Thymus (tissue), 11 donors: ENCODE data around the gene ERICH4. TPM values are rescaled to one million over a fixed set of nuclear protein-coding genes. Genes with fewer than 3 reads are reported as not detected.
"Not testable (repeated sequence)": the region's sequence is repeated elsewhere in the genome, so short reads cannot be mapped to it uniquely, and the experiment has no call there.

Experiments used
- DNase-seq, 9 donors: peaks; one replicate each; pipeline ENCODE4 v3.0.0-alpha.2; 2013; ENCODE audit warnings: low spot score in 9 of 9, low read depth in 6 of 9, missing footprints in 1 of 9
- H3K27ac ChIP-seq, 2 donors: one replicate each; pipeline ENCODE4 v1.5.1; 2013; ENCODE audit warnings: control low read depth in 1 of 2, low read depth in 1 of 2, low read length in 1 of 2, mild to moderate bottlenecking in 1 of 2, moderate library complexity in 1 of 2
- H3K27me3 ChIP-seq, 2 donors: one replicate each; pipeline ENCODE4 v1.5.1; 2013; ENCODE audit warnings: low read length in 1 of 2; ENCODE audit not compliant: control insufficient read depth in 2 of 2, insufficient read depth in 1 of 2
- H3K36me3 ChIP-seq, 2 donors: one replicate each; pipeline ENCODE4 v1.5.1; 2013; ENCODE audit warnings: low read length in 1 of 2, mild to moderate bottlenecking in 1 of 2, moderate library complexity in 1 of 2; ENCODE audit not compliant: control insufficient read depth in 2 of 2, insufficient read depth in 2 of 2
- H3K4me1 ChIP-seq, 2 donors: one replicate each; pipeline ENCODE4 v1.5.1; 2013; ENCODE audit warnings: low read length in 2 of 2; ENCODE audit not compliant: control insufficient read depth in 2 of 2, insufficient read depth in 2 of 2
- H3K4me3 ChIP-seq, 2 donors: one replicate each; pipeline ENCODE4 v1.5.1; 2013; ENCODE audit warnings: low read length in 2 of 2, control low read depth in 1 of 2, mild to moderate bottlenecking in 1 of 2
- H3K9me3 ChIP-seq, 2 donors: one replicate each; pipeline ENCODE4 v1.5.1; 2013; ENCODE audit warnings: low read length in 1 of 2, mild to moderate bottlenecking in 1 of 2; ENCODE audit not compliant: control insufficient read depth in 2 of 2, insufficient read depth in 1 of 2
- WGBS: extraction: QIAGEN DNeasy Blood & Tissue Kit; methylation state at CpG from one replicate; pipeline ENCODE4 v1.1.7; 2013; 5-methylcytosine and 5-hydroxymethylcytosine counted together
- polyA plus RNA-seq: library from polyadenylated mRNA; stranded (reverse); fragments of 200-250 nt; gene quantifications from one replicate; pipeline ENCODE4 v1.2.3, GENCODE V29; 2013
- total RNA-seq: library from RNA; stranded (reverse); fragments of 120-200 nt; gene quantifications from one replicate; pipeline ENCODE4 v1.2.4, GENCODE V29; 2013
- donor health status: healthy.

Gene ERICH4
- total and polyA plus RNA-seq, 2 donors: 0.05 TPM; not detected in 1

GRCh38 chr19:41402010-41402409, 40.9 kb upstream of the ERICH4 start:
- Histone ChIP-seq H3K9me3 (no peaks in the 10 kb centered on the region), H3K27ac (no peak overlapping the region), H3K27me3 (no peaks in the 10 kb centered on the region), H3K4me3 (no peak overlapping the region), H3K4me1 (peaks cover 10 to 11% of the 10 kb centered on the region in 2 donors), H3K36me3 (peaks cover 0 to 15% of the 10 kb centered on the region in 2 donors)
- DNase-seq: no peak
- 99% methylated on average over 3 of the region's 3 CpGs for WGBS

- DNase-seq: no peak
- Histone ChIP-seq H3K9me3 (no peaks in the 10 kb centered on the region), H3K4me1 (peaks cover 7% of the 10 kb centered on the region in 2 donors), H3K27me3 (no peaks in the 10 kb centered on the region), H3K4me3 (no peak overlapping the region), H3K36me3 (peaks cover 0 to 19% of the 10 kb centered on the region in 2 donors), H3K27ac (no peak overlapping the region)
- 66% methylated on average over 12 of the region's 12 CpGs for WGBS
Observed at GRCh38 chr19:41403181-41403970, 39.6 kb upstream of the ERICH4 start.

GRCh38 chr19:41405776-41406175, 37.2 kb upstream of the ERICH4 start:
- no peak for DNase-seq
- Histone ChIP-seq H3K9me3 (no peaks in the 10 kb centered on the region), H3K36me3 (peaks cover 0 to 22% of the 10 kb centered on the region in 2 donors), H3K27me3 (no peaks in the 10 kb centered on the region), H3K4me1 (no peaks in the 10 kb centered on the region), H3K27ac (no peak overlapping the region), H3K4me3 (no peak overlapping the region)
- whole genome bisulfite sequencing: 91% methylated on average over 6 of the region's 6 CpGs

GRCh38 chr19:41407271-41407670, 35.7 kb upstream of the ERICH4 start:
- Histone ChIP-seq H3K4me1 (no peaks in the 10 kb centered on the region), H3K27ac (no peak overlapping the region)
- WGBS: 90% methylated on average over 4 of the region's 4 CpGs

GRCh38 chr19:41408256-41408655, 34.7 kb upstream of the ERICH4 start:
- H3K27ac ChIP-seq: no peak overlapping the region
- H3K27me3 ChIP-seq: no peaks in the 10 kb centered on the region
- H3K4me3 ChIP-seq: no peak overlapping the region
- WGBS: 94% methylated on average over 4 of the region's 4 CpGs
- H3K9me3 ChIP-seq: no peaks in the 10 kb centered on the region
- no peaks in the 10 kb centered on the region for H3K4me1 ChIP-seq
- DNase-seq: no peak
- H3K36me3 ChIP-seq: peaks cover 3 to 30% of the 10 kb centered on the region in 2 donors

More at GRCh38 chr19:41407271-41407670, 35.7 kb upstream of the ERICH4 start:
- no peak overlapping the region for H3K4me3 ChIP-seq
- no peaks in the 10 kb centered on the region for H3K27me3 ChIP-seq
- H3K36me3 ChIP-seq: peaks cover 3 to 34% of the 10 kb centered on the region in 2 donors
- DNase-seq: no peak
- no peaks in the 10 kb centered on the region for H3K9me3 ChIP-seq

- not testable (repeated sequence) for DNase-seq, H3K9me3 ChIP-seq, H3K27ac ChIP-seq, H3K27me3 ChIP-seq, H3K4me3 ChIP-seq, H3K4me1 ChIP-seq
- 96% methylated on average over 5 of the region's 5 CpGs for WGBS
- peaks cover 8 to 31% of the 10 kb centered on the region in 2 donors for H3K36me3 ChIP-seq
Observed at GRCh38 chr19:41408846-41409245, 34.1 kb upstream of the ERICH4 start.

- Histone ChIP-seq H3K27me3 (no peaks in the 10 kb centered on the region), H3K27ac (no peak overlapping the region), H3K36me3 (peaks cover 11 to 35% of the 10 kb centered on the region in 2 donors), H3K9me3 (no peaks in the 10 kb centered on the region), H3K4me3 (no peak overlapping the region), H3K4me1 (no peaks in the 10 kb centered on the region)
- DNase-seq: no peak
- WGBS: 93% methylated on average over 4 of the region's 4 CpGs
Observed at GRCh38 chr19:41409288-41409687, 33.7 kb upstream of the ERICH4 start.

- no peaks in the 10 kb centered on the region for H3K4me1 ChIP-seq
- no peak overlapping the region for H3K4me3 ChIP-seq
- H3K9me3 ChIP-seq: no peaks in the 10 kb centered on the region
- WGBS: 96% methylated on average over 23 of the region's 23 CpGs
- H3K36me3 ChIP-seq: peaks cover 23 to 47% of the 10 kb centered on the region in 2 donors
- H3K27me3 ChIP-seq: no peaks in the 10 kb centered on the region
- no peak overlapping the region for H3K27ac ChIP-seq
- DNase-seq: no peak
Observed at GRCh38 chr19:41410336-41411054, 32.5 kb upstream of the ERICH4 start.
